Endothelial cell (in vitro differentiated cells): Measurements from ENCODE around the gene HHAT. TPM values are rescaled to one million over a fixed set of nuclear protein-coding genes. Genes with fewer than 3 reads are reported as not detected.
A peak's percentile ranks its signal among the peaks of the same experiment; 100 is the strongest.

Source experiments
- DNase-seq: peaks from one replicate; pipeline ENCODE4 v3.0.0; 2021; ENCODE audit warnings: low spot score
- H3K27ac Mint-ChIP-seq: one replicate; pipeline ENCODE4 v1.8.0; 2021; ENCODE audit warnings: mixed read lengths, inconsistent platforms; ENCODE audit not compliant: unreplicated experiment
- H3K27me3 Mint-ChIP-seq: one replicate; pipeline ENCODE4 v1.8.0; 2021; ENCODE audit warnings: mild to moderate bottlenecking, moderate library complexity, mixed read lengths, inconsistent platforms; ENCODE audit not compliant: unreplicated experiment
- H3K36me3 Mint-ChIP-seq: one replicate; pipeline ENCODE4 v1.8.0; 2021; ENCODE audit warnings: mild to moderate bottlenecking, low read depth, mixed read lengths, inconsistent platforms; ENCODE audit not compliant: unreplicated experiment
- H3K4me1 Mint-ChIP-seq: one replicate; pipeline ENCODE4 v1.8.0; 2021; ENCODE audit warnings: mild to moderate bottlenecking, mixed read lengths, inconsistent platforms; ENCODE audit not compliant: unreplicated experiment
- H3K4me3 Mint-ChIP-seq: one replicate; pipeline ENCODE4 v1.8.0; 2021; ENCODE audit warnings: mild to moderate bottlenecking, mixed read lengths, inconsistent platforms; ENCODE audit not compliant: unreplicated experiment
- H3K9me3 Mint-ChIP-seq: one replicate; pipeline ENCODE4 v1.8.0; 2021; ENCODE audit warnings: mixed read lengths, inconsistent platforms; ENCODE audit not compliant: unreplicated experiment
- CTCF ChIP-seq: fragments of 200-600 bp; sonication (generic); IDR thresholded peaks from one replicate; pipeline ENCODE4 v1.5.0; 2021; ENCODE audit warnings: antibody characterized with exemption; ENCODE audit not compliant: unreplicated experiment
- long read RNA-seq: library from polyadenylated mRNA; unstranded; transcript quantifications from one replicate; pipeline ENCODE4 v2.0.0, GENCODE V29; 2020; ENCODE audit not compliant: unreplicated experiment
- total RNA-seq: library from RNA; stranded (reverse); fragmentation: NEBNext Ultra II Directional; extraction: Animal tissue kit (Norgen Biotek cat#: 25700); gene quantifications from one replicate; pipeline ENCODE4 v1.2.1, GENCODE V29; 2021; ENCODE audit not compliant: unreplicated experiment

The HHAT gene
- 6.0 TPM for total RNA-seq
- long read RNA-seq, partial matches to known transcripts: 0 of 2 reads
- long read RNA-seq, other reads (novel, unspliced or antisense): 2 of 2 reads

- peaks cover 13% of the 10 kb centered on the region for H3K4me1 Mint-ChIP-seq
- H3K27ac Mint-ChIP-seq: peak within 1 kb of the TSS; percentile 92
- H3K9me3 Mint-ChIP-seq: no peaks in the 10 kb centered on the region
- H3K4me3 Mint-ChIP-seq: peak within 1 kb of the TSS; percentile 96
- DNase-seq: peak; percentile 79
- TF ChIP-seq CTCF: no peak
- H3K27me3 Mint-ChIP-seq: peaks cover 11% of the 10 kb centered on the region
- H3K36me3 Mint-ChIP-seq: no peaks in the 10 kb centered on the region
Observed at GRCh38 chr1:210328746-210329503, at the start of gene HHAT. HHAT (plus strand) TSS chr1:210328902; CDS start chr1:210348976, 20,074 bp downstream.

GRCh38 chr1:210280221-210280620, 48.5 kb upstream of the HHAT start:
- no peak for TF ChIP-seq CTCF
- Mint-ChIP-seq H3K9me3 (peaks cover 5% of the 10 kb centered on the region), H3K4me1 (no peaks in the 10 kb centered on the region), H3K27me3 (peaks cover 2% of the 10 kb centered on the region), H3K27ac (no peak overlapping the region), H3K36me3 (peaks cover 9% of the 10 kb centered on the region), H3K4me3 (no peak overlapping the region)
- no peak for DNase-seq

- DNase-seq: no peak
- no peaks in the 10 kb centered on the region for H3K9me3 Mint-ChIP-seq
- no peak for TF ChIP-seq CTCF
- peaks cover 9% of the 10 kb centered on the region for H3K36me3 Mint-ChIP-seq
- no peak overlapping the region for H3K4me3 Mint-ChIP-seq
- H3K4me1 Mint-ChIP-seq: peaks cover 8% of the 10 kb centered on the region
- peaks cover 6% of the 10 kb centered on the region for H3K27me3 Mint-ChIP-seq
- no peak overlapping the region for H3K27ac Mint-ChIP-seq
Observed at GRCh38 chr1:210288116-210288515, 40.6 kb upstream of the HHAT start.

- DNase-seq: no peak
- no peak overlapping the region for H3K4me3 Mint-ChIP-seq
- H3K4me1 Mint-ChIP-seq: peaks cover 8% of the 10 kb centered on the region
- H3K27ac Mint-ChIP-seq: no peak overlapping the region
- no peaks in the 10 kb centered on the region for H3K9me3 Mint-ChIP-seq
- TF ChIP-seq CTCF: no peak
- peaks cover 6% of the 10 kb centered on the region for H3K27me3 Mint-ChIP-seq
- peaks cover 3% of the 10 kb centered on the region for H3K36me3 Mint-ChIP-seq
Observed at GRCh38 chr1:210289248-210289647, 39.5 kb upstream of the HHAT start.

- H3K4me3 Mint-ChIP-seq: no peak overlapping the region
- DNase-seq: no peak
- no peaks in the 10 kb centered on the region for H3K36me3 Mint-ChIP-seq
- H3K27ac Mint-ChIP-seq: no peak overlapping the region
- TF ChIP-seq CTCF: no peak
- no peaks in the 10 kb centered on the region for H3K9me3 Mint-ChIP-seq
- peaks cover 6% of the 10 kb centered on the region for H3K27me3 Mint-ChIP-seq
- H3K4me1 Mint-ChIP-seq: peaks cover 18% of the 10 kb centered on the region
Observed at GRCh38 chr1:210291081-210291764, 37.5 kb upstream of the HHAT start.
